Naive thymus-derived CD4-positive, alpha-beta T cell (primary cell): ENCODE results near the gene SLC25A11. TPM values are rescaled to one million over a fixed set of nuclear protein-coding genes. Genes with fewer than 3 reads are reported as not detected.

Experiments
- ATAC-seq: fragments of 150-1000 bp; cut with Tn5 transposase; 2 replicates; pipeline ENCODE4 v1.10.0; 2021; ENCODE audit warnings: mild to moderate bottlenecking, moderate library complexity
- CTCF ChIA-PET: fragments of 350-600 bp; sonication (Branson Sonifier 250); formaldehyde crosslinking; loops from one replicate; lab custom pipeline; 2021; ENCODE audit warnings: antibody characterized with exemption; lab: Charles Lee
- POLR2A ChIA-PET: fragments of 350-600 bp; sonication (Branson Sonifier 250); formaldehyde crosslinking; loops from one replicate; lab custom pipeline; 2021; ENCODE audit warnings: antibody characterized with exemption, inconsistent platforms; lab: Charles Lee
- DNase-seq, 9 donors: peaks; one replicate each; pipeline versions ENCODE4 v3.0.0 to v3.0.0-alpha.2; 2020 to 2022; ENCODE audit warnings: mixed read lengths in 1 of 9
- H3K27ac ChIP-seq: one replicate; pipeline ENCODE4 v1.7.0; 2013; ENCODE audit warnings: mild to moderate bottlenecking, low read depth, low read length, moderate library complexity
- H3K27me3 ChIP-seq, 2 donors: one replicate each; pipeline ENCODE4 v1.7.0; 2013; ENCODE audit warnings: low read length in 2 of 2, mild to moderate bottlenecking in 2 of 2, moderate library complexity in 2 of 2; ENCODE audit not compliant: control insufficient read depth in 2 of 2, insufficient read depth in 2 of 2
- H3K36me3 ChIP-seq, 3 experiments: 1 replicate in 2 of 3; 2 replicates in 1 of 3; pipeline ENCODE4 v1.7.0; 2013; ENCODE audit warnings: low read length in 3 of 3, mild to moderate bottlenecking in 3 of 3, moderate library complexity in 1 of 3; ENCODE audit not compliant: insufficient read depth in 3 of 3, control insufficient read depth in 2 of 3
- H3K4me1 ChIP-seq, 2 donors: one replicate each; pipeline ENCODE4 v1.7.0; 2013; ENCODE audit warnings: low read length in 2 of 2, mild to moderate bottlenecking in 2 of 2, moderate library complexity in 1 of 2; ENCODE audit not compliant: control insufficient read depth in 2 of 2, insufficient read depth in 2 of 2
- H3K4me3 ChIP-seq: 2 replicates; pipeline ENCODE4 v1.7.0; 2013; ENCODE audit warnings: mild to moderate bottlenecking, low read length
- H3K9me3 ChIP-seq, 3 experiments: 1 replicate in 2 of 3; 2 replicates in 1 of 3; pipeline ENCODE4 v1.7.0; 2013; ENCODE audit warnings: low read length in 3 of 3; ENCODE audit not compliant: control insufficient read depth in 2 of 3
- H3K27ac Mint-ChIP-seq, 9 donors: one replicate each; pipeline ENCODE4 v1.8.0; 2020 to 2022; ENCODE audit warnings: mixed read lengths in 9 of 9, mild to moderate bottlenecking in 8 of 9, moderate library complexity in 5 of 9, inconsistent platforms in 2 of 9
- H3K27me3 Mint-ChIP-seq, 5 donors: one replicate each; pipeline ENCODE4 v1.8.0; 2021 to 2022; ENCODE audit warnings: mixed read lengths in 5 of 5, mild to moderate bottlenecking in 1 of 5
- H3K36me3 Mint-ChIP-seq, 5 donors: one replicate each; pipeline ENCODE4 v1.8.0; 2020 to 2022; ENCODE audit warnings: mixed read lengths in 5 of 5, mild to moderate bottlenecking in 3 of 5, inconsistent platforms in 1 of 5
- H3K4me1 Mint-ChIP-seq, 7 donors: one replicate each; pipeline ENCODE4 v1.8.0; 2020 to 2022; ENCODE audit warnings: mixed read lengths in 7 of 7, mild to moderate bottlenecking in 3 of 7, inconsistent platforms in 1 of 7
- H3K4me3 Mint-ChIP-seq, 10 donors: one replicate each; pipeline ENCODE4 v1.8.0; 2020 to 2022; ENCODE audit warnings: mild to moderate bottlenecking in 10 of 10, mixed read lengths in 10 of 10, moderate library complexity in 6 of 10, inconsistent platforms in 2 of 10
- H3K9me3 Mint-ChIP-seq, 11 donors: one replicate each; pipeline ENCODE4 v1.8.0; 2020 to 2022; ENCODE audit warnings: mixed read lengths in 11 of 11, mild to moderate bottlenecking in 4 of 11, inconsistent platforms in 1 of 11, moderate library complexity in 1 of 11
- intact Hi-C, 2 donors: fragments of 100-400 bp; cut with micrococcal nuclease; formaldehyde crosslinking; loops; one replicate each; pipeline ENCODE4 v1.15.1; 2023
- polyA plus RNA-seq, 2 donors: library from polyadenylated mRNA; unstranded; fragments of 300-500 nt; fragmentation: Illumina TruSeq; gene quantifications; one replicate each; pipeline ENCODE4 v1.2.3, GENCODE V29; 2021
- total RNA-seq, 6 experiments: library from RNA in 5 of 6; stranded (reverse) in 5 of 6; gene quantifications; 1 replicate in 5 of 6; 2 replicates in 1 of 6; pipeline ENCODE4 v1.2.3 and lab custom pipeline; 2021 to 2026

The SLC25A11 gene
- total and polyA plus RNA-seq, 7 experiments from 2014 or later, result 27.0 to 86.8 (median 50.2) TPM

DNA sequence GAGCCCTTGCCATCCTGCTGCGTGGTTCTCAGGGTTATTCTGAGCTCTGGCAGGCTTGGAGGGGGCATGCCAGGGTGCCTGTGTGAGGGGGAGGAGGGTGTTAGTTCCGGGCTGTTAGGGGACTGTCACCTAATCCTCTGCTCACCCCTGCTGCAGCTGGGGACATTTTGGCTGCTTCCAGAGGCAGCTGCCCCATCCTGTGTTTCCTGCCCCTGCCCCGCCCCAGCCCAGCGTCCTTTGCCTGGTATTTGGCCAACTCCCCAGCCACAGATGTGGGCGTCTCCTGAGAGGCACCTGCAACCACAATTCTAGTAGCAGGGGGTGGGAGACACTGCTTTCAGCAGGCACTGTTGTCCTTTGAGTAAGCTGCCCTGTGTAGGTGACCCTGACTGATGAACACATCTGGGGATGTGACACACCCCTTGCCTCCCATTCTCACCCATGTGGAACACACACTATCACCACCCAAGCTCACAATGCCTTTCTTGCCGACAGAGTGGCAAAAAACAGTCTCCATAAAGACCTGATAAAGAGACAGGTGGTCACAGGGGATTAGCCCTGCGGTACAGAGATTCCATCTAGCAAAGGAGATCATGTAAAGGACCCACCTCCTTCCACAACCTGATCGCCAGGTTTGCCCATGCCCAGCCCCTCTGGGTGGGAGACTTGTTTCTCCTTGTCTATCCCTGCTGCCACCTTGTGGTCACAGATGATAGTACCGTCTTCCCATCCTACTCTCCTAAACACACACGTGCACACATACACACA, 36.6 kb downstream of the SLC25A11 start, which contains the start of gene CHRNE:
Gene CHRNE (minus strand): TSS at position 48 of the 768 bp plus-strand sequence. CDS start 35 bp downstream, at position 13.
- H3K36me3 Mint-ChIP-seq, result no peaks in the 10 kb centered on the region
- no peak within 1 kb of the TSS for H3K27ac ChIP-seq
- H3K4me3 ChIP-seq, result peak within 1 kb of the TSS; percentile 29
- peak within 1 kb of the TSS; percentile 37 to 84 (median 72) for H3K4me3 Mint-ChIP-seq
- H3K9me3 ChIP-seq, result no peaks in the 10 kb centered on the region
- intact Hi-C loops, result loop anchor here (1.0 to 5.0 kb wide), 7 partner anchors 37 to 338 kb away; partner anchors contain the start of genes ARRB2 (in 2 of the 2), GLTPD2 (in 1 of the 2), RNF167 (in 1 of the 2) and SLC25A11 (in 1 of the 2)
- ATAC-seq, result peak; percentile 41
- POLR2A ChIA-PET, result interaction anchor here (0.6 to 5.9 kb wide), 4 partner anchors 37 to 90 kb away, joined by 3 to 25 read pairs (median 5); partner anchors contain the start of genes RNF167, SLC25A11 and SPAG7
- CTCF ChIA-PET, result interaction anchor here (0.6 to 1.3 kb wide), 5 partner anchors 10 to 94 kb away, joined by 3 to 4 read pairs (median 4); partner anchors contain the start of gene INCA1
- no peaks in the 10 kb centered on the region for H3K36me3 ChIP-seq
- no peaks in the 10 kb centered on the region for H3K27me3 ChIP-seq
- H3K4me1 ChIP-seq, result peaks cover 29 to 40% of the 10 kb centered on the region in 2 donors
- peaks cover 0 to 20% (median 0%) of the 10 kb centered on the region in 5 donors for H3K27me3 Mint-ChIP-seq
- H3K27ac Mint-ChIP-seq, result peak within 1 kb of the TSS; percentile 57 to 98 (median 71)
- peaks cover 14 to 46% (median 37%) of the 10 kb centered on the region in 7 donors for H3K4me1 Mint-ChIP-seq
- peak in 8 of 9 donors; percentile 63 to 80 (median 76) for DNase-seq
- peaks cover 0 to 3% (median 0%) of the 10 kb centered on the region in 11 donors for H3K9me3 Mint-ChIP-seq

DNA sequence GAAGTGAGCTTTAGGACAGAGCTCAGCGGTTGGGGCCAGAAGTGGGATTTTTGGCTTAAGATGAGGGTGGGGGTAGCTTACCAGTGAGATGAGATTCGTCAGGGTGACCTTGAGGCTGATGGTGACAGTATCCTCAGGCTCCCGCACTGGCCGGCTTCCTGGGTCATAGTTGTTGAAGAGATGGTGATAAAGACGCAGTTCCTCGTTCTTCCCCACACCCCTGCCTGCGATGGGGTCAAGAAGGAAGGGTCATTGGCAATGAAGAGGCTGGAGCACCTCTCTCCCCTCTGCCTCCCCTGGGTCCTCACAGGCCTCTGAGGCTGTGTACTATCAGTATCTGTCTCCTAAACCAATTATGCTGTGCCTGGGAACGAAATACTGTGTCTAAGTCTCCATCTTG, 37.3 kb downstream of the SLC25A11 start:
- Mint-ChIP-seq H3K4me3 (peak overlapping the region in 9 of 10 donors; percentile 5 to 84 (median 69)), H3K36me3 (no peaks in the 10 kb centered on the region), H3K9me3 (peaks cover 0 to 3% (median 0%) of the 10 kb centered on the region in 11 donors), H3K27me3 (peaks cover 0 to 20% (median 0%) of the 10 kb centered on the region in 5 donors), H3K4me1 (peaks cover 14 to 48% (median 37%) of the 10 kb centered on the region in 7 donors), H3K27ac (peak overlapping the region in 7 of 9 donors; percentile 60 to 98 (median 74))
- Histone ChIP-seq H3K4me3 (peak overlapping the region; percentile 29), H3K9me3 (no peaks in the 10 kb centered on the region), H3K36me3 (no peaks in the 10 kb centered on the region), H3K27ac (no peak overlapping the region), H3K4me1 (peaks cover 29 to 38% of the 10 kb centered on the region in 2 donors), H3K27me3 (no peaks in the 10 kb centered on the region)
- intact Hi-C loops, result loop anchor here in 1 of 2 donors (5.0 kb wide), 2 partner anchors 115 to 335 kb away; partner anchors contain the start of genes GLTPD2 and VMO1
- ChIA-PET POLR2A (interaction anchor here (1.5 to 5.9 kb wide), 2 partner anchors 37 to 65 kb away, joined by 6 to 25 read pairs; partner anchors contain the start of genes RNF167, SLC25A11 and SPAG7), CTCF (interaction anchor here (0.6 to 1.3 kb wide), 3 partner anchors 67 to 335 kb away, joined by 3 to 4 read pairs (median 4); partner anchors contain the start of gene INCA1)
- DNase-seq, result no peak
- no peak for ATAC-seq

DNA sequence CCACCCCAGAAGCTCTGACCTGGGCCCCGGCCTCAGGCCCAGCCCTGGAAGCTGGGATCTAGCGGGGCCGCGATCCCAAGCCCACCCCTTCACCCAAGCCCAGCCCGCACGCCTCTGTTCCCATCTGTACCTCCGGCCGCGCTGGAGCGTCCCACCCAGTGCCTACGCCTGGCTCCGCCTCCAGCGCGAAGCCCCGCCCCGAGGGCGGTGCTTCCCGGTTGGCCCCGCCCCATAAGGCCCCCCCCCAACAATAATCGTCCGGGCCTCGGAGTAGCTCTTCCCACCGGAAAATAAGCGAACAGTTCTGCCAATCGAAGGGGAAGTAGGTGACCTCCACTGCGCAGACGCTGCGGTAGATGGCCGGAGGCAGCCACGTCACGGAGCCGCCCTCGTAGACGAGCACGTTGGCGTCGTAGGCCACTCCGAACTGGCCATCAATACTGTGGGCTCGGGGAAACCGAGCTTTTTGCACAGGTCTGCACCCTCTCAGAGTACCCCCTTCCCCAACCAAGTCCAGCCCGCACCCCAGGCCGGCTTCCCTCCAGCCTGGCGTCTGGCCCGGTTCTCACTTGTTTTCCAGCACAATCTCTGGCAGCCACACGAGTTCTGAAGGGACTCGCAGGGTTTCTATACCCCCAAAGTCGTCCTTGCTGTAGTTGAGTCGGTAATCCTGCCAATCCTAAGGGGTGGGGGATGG, 38.0 kb downstream of the SLC25A11 start:
- Mint-ChIP-seq H3K9me3 (peaks cover 0 to 3% (median 0%) of the 10 kb centered on the region in 11 donors), H3K27me3 (peaks cover 0 to 18% (median 0%) of the 10 kb centered on the region in 5 donors), H3K36me3 (peaks cover 0 to 2% (median 0%) of the 10 kb centered on the region in 5 donors), H3K27ac (peak overlapping the region in 5 of 9 donors; percentile 68 to 98 (median 88)), H3K4me3 (peak overlapping the region in 8 of 10 donors; percentile 69 to 95 (median 86)), H3K4me1 (peaks cover 14 to 45% (median 37%) of the 10 kb centered on the region in 7 donors)
- H3K36me3 ChIP-seq, result peaks cover 0 to 3% (median 0%) of the 10 kb centered on the region in 3 experiments
- CTCF ChIA-PET, result interaction anchor here (0.6 kb wide), 1 partner anchor 335 kb away, joined by 3 read pairs; no protein-coding TSS in a partner anchor
- peak overlapping the region; percentile 78 for H3K27ac ChIP-seq
- no peak overlapping the region for H3K4me3 ChIP-seq
- H3K27me3 ChIP-seq, result no peaks in the 10 kb centered on the region
- peak; percentile 28 for ATAC-seq
- H3K9me3 ChIP-seq, result no peaks in the 10 kb centered on the region
- POLR2A ChIA-PET, result interaction anchor here (1.5 to 5.9 kb wide), 2 partner anchors 38 to 66 kb away, joined by 6 to 25 read pairs; partner anchors contain the start of genes RNF167, SLC25A11 and SPAG7
- peak in 4 of 9 donors; percentile 18 to 52 (median 34) for DNase-seq
- H3K4me1 ChIP-seq, result peaks cover 29 to 38% of the 10 kb centered on the region in 2 donors
- intact Hi-C loops, result loop anchor here in 1 of 2 donors (5.0 kb wide), 2 partner anchors 114 to 334 kb away; partner anchors contain the start of genes GLTPD2 and VMO1

DNA sequence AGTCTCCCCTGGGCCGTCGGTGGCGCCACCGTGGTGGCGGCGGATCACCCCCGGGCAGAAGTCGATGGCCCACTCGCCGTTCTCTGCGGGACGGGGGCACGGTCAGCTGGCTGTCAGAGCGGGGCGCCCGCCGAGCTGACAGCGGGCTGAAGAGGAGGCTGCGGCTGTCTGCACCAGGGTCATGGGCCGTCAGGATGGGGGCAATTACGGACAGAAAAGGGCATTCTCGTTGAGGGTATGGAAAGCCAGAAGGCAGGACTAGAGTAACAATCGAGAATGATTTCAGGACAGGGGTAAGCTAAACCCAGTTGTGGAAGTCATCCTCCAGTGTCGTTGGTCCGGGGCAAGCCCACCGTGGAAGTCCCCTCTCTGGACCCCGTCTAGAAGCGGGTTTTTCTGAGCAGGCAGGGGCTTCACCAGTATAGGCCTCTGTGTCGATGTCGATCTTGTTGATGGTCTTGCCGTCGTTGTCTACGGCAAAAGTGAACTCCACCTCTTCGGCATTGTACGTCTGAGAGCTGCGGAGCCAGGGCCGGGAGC, 38.7 kb downstream of the SLC25A11 start:
- peak in 1 of 9 donors; percentile 47 for DNase-seq
- intact Hi-C loops, result loop anchor here in 1 of 2 donors (5.0 kb wide), 2 partner anchors 114 to 334 kb away; partner anchors contain the start of genes GLTPD2 and VMO1

More for the DNA sequence above, 38.7 kb downstream of the SLC25A11 start:
- ChIA-PET POLR2A (interaction anchor here (1.0 to 5.9 kb wide), 3 partner anchors 39 to 47 kb away, joined by 5 to 25 read pairs (median 12); partner anchors contain the start of genes PFN1, RNF167 and SLC25A11), CTCF (interaction anchor here (1.4 kb wide), 1 partner anchor 8 kb away, joined by 7 read pairs; no protein-coding TSS in a partner anchor)
- Mint-ChIP-seq H3K36me3 (peaks cover 0 to 2% (median 0%) of the 10 kb centered on the region in 5 donors), H3K4me3 (peak overlapping the region; percentile 69 to 95 (median 87)), H3K4me1 (peaks cover 14 to 45% (median 37%) of the 10 kb centered on the region in 7 donors), H3K9me3 (peaks cover 0 to 3% (median 0%) of the 10 kb centered on the region in 11 donors), H3K27me3 (peaks cover 0 to 16% (median 0%) of the 10 kb centered on the region in 5 donors), H3K27ac (peak overlapping the region; percentile 42 to 99 (median 87))
- H3K9me3 ChIP-seq, result no peaks in the 10 kb centered on the region
- H3K27me3 ChIP-seq, result no peaks in the 10 kb centered on the region
- H3K4me1 ChIP-seq, result peaks cover 29 to 38% of the 10 kb centered on the region in 2 donors
- no peak overlapping the region for H3K4me3 ChIP-seq
- ATAC-seq, result no peak
- H3K36me3 ChIP-seq, result peaks cover 0 to 9% (median 0%) of the 10 kb centered on the region in 3 experiments
- H3K27ac ChIP-seq, result peak overlapping the region; percentile 78
